Nephron (organoid): Measurements from ENCODE around the gene GPBP1.
"Not testable (repeated sequence)": the region's sequence is repeated elsewhere in the genome, so short reads cannot be mapped to it uniquely, and the experiment has no call there.

Experiments
- H3K27ac Mint-ChIP-seq, 3 experiments: 2 replicates each; pipeline ENCODE4 v1.8.0; 2020; ENCODE audit warnings: mixed read lengths in 3 of 3, mild to moderate bottlenecking in 2 of 3, moderate library complexity in 1 of 3
- H3K27me3 Mint-ChIP-seq: 2 replicates; pipeline ENCODE4 v1.8.0; 2021; ENCODE audit warnings: low read depth, mild to moderate bottlenecking, moderate library complexity, mixed read lengths
- H3K36me3 Mint-ChIP-seq: 2 replicates; pipeline ENCODE4 v1.8.0; 2020; ENCODE audit warnings: low read depth, mixed read lengths
- H3K4me1 Mint-ChIP-seq: 2 replicates; pipeline ENCODE4 v1.8.0; 2020; ENCODE audit warnings: mixed read lengths
- H3K4me3 Mint-ChIP-seq, 3 experiments: 2 replicates each; pipeline ENCODE4 v1.8.0; 2020; ENCODE audit warnings: mild to moderate bottlenecking in 3 of 3, mixed read lengths in 3 of 3, moderate library complexity in 2 of 3
- H3K9me3 Mint-ChIP-seq: 2 replicates; pipeline ENCODE4 v1.8.0; 2020; ENCODE audit warnings: mixed read lengths
- TF ChIP-seq, protein P1 (sequence below), 3 experiments: fragments of 200-600 bp; sonication (generic); IDR thresholded peaks; one replicate each; pipeline ENCODE4 v1.5.0; 2021; ENCODE audit warnings: antibody characterized with exemption in 3 of 3; ENCODE audit not compliant: unreplicated experiment in 3 of 3

The GPBP1 gene

DNA sequence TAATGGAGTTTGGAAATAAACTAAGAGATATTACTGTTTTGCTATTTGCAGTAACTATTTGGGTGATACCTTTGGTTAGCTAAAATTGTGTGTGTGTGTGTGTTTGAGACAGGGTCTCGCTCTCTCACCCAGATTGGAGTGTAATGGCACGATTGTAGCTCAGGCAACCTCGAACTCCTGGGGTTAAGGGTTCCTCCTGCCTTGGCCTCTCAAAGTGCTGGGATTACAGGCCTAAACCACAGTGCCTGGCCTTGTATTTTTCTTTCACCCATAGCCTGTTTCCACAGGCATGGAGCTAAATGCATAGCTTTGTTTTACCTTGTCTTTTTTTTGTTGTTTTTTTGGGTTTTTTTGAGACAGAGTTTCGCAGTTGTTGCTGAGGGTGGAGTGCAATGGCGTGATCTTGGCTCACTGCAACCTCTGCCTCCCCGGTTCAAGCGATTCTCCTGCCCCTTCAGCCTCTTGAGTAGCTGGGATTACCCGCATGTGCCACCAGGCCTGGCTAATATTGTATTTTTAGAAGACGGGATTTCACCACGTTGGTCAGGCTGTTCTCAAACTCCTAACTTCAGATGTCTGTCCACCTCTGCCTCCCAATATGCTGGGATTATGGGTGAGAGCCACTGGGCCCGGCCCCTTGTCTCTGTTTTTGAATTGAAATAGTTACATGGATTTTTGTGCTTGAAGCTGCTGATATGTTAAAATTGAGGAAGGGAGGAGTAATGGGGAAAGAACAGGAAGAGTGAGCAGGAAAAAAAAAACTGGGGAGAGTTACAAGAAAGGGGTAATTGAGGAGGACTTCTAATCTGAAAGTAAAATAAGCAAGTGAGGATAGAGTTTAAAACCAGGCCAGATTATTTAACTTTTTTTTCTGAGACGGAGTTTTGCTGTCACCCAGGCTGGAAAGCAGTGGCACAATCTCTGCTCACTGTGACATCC is 5.7 kb downstream of the GPBP1 start:
- H3K27me3 Mint-ChIP-seq: no peaks in the 10 kb centered on the region
- peaks cover 43% of the 10 kb centered on the region for H3K4me1 Mint-ChIP-seq
- H3K36me3 Mint-ChIP-seq: peaks cover 65% of the 10 kb centered on the region
- no peaks in the 10 kb centered on the region for H3K9me3 Mint-ChIP-seq
- peak overlapping the region; percentile 5 to 21 (median 18) for H3K27ac Mint-ChIP-seq
- peak overlapping the region; percentile 72 to 79 (median 79) for H3K4me3 Mint-ChIP-seq
- TF ChIP-seq, protein P1, sequence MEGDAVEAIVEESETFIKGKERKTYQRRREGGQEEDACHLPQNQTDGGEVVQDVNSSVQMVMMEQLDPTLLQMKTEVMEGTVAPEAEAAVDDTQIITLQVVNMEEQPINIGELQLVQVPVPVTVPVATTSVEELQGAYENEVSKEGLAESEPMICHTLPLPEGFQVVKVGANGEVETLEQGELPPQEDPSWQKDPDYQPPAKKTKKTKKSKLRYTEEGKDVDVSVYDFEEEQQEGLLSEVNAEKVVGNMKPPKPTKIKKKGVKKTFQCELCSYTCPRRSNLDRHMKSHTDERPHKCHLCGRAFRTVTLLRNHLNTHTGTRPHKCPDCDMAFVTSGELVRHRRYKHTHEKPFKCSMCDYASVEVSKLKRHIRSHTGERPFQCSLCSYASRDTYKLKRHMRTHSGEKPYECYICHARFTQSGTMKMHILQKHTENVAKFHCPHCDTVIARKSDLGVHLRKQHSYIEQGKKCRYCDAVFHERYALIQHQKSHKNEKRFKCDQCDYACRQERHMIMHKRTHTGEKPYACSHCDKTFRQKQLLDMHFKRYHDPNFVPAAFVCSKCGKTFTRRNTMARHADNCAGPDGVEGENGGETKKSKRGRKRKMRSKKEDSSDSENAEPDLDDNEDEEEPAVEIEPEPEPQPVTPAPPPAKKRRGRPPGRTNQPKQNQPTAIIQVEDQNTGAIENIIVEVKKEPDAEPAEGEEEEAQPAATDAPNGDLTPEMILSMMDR (IDR thresholded peaks at IDR 0.05; ENCODE audit: unreplicated experiment in 3 of 3): no peak

DNA sequence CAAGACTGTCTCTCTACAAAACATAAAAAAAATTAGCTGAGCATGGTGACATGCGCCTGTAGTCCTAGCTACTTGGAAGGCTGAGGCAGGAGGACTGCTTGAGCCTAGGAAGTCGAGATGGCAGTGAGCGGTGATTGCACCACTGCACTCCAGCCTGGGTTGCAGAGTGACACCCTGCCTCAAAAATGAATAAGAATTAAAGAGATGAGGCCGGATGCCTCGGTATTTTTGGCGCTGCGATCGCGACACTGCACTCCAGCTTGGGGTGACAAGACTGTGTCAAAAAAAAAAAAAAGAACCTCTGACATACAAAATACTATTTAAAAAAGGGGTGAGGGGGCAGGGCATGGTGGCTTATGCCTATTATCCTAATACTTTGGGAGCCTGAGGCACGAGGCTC is 7.3 kb downstream of the GPBP1 start:
- no peak overlapping the region for H3K4me3 Mint-ChIP-seq
- H3K4me1 Mint-ChIP-seq: peaks cover 40% of the 10 kb centered on the region
- H3K36me3 Mint-ChIP-seq: peaks cover 71% of the 10 kb centered on the region
- no peaks in the 10 kb centered on the region for H3K9me3 Mint-ChIP-seq
- no peaks in the 10 kb centered on the region for H3K27me3 Mint-ChIP-seq
- H3K27ac Mint-ChIP-seq: no peak overlapping the region
- TF ChIP-seq, protein P1 (IDR thresholded peaks at IDR 0.05; ENCODE audit: unreplicated experiment in 3 of 3): no peak

DNA sequence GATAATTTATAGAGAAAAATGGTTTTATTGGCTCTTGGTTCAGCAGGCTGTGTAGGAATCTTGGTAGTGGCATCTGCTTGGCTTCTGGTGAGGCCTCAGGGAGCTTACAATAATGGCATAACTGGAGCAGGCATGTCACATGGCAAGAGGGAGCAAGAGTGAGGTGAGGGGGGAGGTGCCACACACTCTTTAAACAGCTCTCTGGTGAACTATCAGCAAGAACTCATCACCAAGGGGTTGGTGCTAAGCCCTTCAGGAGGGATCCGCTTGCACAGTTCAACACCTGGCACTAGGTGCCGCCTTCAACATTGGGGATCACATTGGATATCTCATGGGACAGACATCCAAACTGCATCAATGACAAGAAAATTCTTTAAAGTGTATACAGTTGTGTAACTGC is 10.5 kb downstream of the GPBP1 start:
- Mint-ChIP-seq H3K9me3 (no peaks in the 10 kb centered on the region), H3K4me3 (no peak overlapping the region)

DNA sequence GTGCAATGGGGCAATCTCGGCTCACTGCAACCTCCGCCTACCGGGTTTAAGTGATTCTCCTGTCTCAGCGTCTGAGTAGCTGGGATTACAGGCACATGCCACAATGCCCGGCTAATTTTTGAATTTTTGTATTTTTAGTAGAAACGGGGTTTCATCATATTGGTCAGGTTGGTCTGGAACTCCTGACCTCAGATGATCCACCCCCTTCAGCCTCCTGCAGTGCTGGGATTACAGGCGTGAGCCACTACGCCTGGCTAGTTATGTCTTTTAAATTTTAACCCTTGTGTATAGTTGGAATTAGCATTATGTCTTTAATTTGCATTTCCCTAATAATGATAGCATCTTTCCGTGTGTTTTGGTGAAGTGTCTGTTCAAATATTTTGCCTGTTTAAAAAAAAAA is 11.5 kb downstream of the GPBP1 start:
- Mint-ChIP-seq H3K27me3 (no peaks in the 10 kb centered on the region), H3K27ac (peak overlapping the region in 1 of 3 experiments; percentile 49), H3K4me1 (peaks cover 33% of the 10 kb centered on the region), H3K4me3 (no peak overlapping the region), H3K36me3 (peaks cover 53% of the 10 kb centered on the region), H3K9me3 (no peaks in the 10 kb centered on the region)
- TF ChIP-seq, protein P1 (IDR thresholded peaks at IDR 0.05; ENCODE audit: unreplicated experiment in 3 of 3): no peak

More for the DNA sequence above, 10.5 kb downstream of the GPBP1 start:
- TF ChIP-seq, protein P1 (IDR thresholded peaks at IDR 0.05; ENCODE audit: unreplicated experiment in 3 of 3): no peak
- H3K27me3 Mint-ChIP-seq: no peaks in the 10 kb centered on the region
- H3K36me3 Mint-ChIP-seq: peaks cover 61% of the 10 kb centered on the region
- no peak overlapping the region for H3K27ac Mint-ChIP-seq
- peaks cover 33% of the 10 kb centered on the region for H3K4me1 Mint-ChIP-seq

DNA sequence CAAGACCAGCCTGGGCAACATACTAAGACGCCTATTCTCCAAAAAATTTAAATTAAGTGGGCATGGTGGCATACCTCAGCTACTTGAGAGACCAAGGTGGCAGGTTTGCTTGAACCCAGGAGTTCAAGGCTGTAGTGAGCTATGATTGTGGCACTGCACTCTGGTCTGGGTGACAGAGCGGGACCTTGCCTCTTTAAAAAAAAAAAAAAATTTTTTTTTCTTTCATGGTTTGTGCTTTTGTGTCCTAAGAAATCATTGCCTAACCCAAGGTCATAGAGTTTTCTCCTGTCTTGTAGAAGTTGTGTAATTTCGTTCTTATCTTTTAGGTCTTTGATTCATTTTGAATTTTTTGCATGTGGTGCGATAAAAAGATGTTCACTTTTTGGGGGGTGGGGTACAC is 12.3 kb downstream of the GPBP1 start:
- H3K4me3 Mint-ChIP-seq: no peak overlapping the region
- H3K36me3 Mint-ChIP-seq: peaks cover 45% of the 10 kb centered on the region
- no peaks in the 10 kb centered on the region for H3K27me3 Mint-ChIP-seq
- no peaks in the 10 kb centered on the region for H3K9me3 Mint-ChIP-seq
- TF ChIP-seq, protein P1 (IDR thresholded peaks at IDR 0.05; ENCODE audit: unreplicated experiment in 3 of 3): no peak
- H3K27ac Mint-ChIP-seq: peak overlapping the region in 2 of 3 experiments; percentile 47 to 59
- H3K4me1 Mint-ChIP-seq: peaks cover 33% of the 10 kb centered on the region

DNA sequence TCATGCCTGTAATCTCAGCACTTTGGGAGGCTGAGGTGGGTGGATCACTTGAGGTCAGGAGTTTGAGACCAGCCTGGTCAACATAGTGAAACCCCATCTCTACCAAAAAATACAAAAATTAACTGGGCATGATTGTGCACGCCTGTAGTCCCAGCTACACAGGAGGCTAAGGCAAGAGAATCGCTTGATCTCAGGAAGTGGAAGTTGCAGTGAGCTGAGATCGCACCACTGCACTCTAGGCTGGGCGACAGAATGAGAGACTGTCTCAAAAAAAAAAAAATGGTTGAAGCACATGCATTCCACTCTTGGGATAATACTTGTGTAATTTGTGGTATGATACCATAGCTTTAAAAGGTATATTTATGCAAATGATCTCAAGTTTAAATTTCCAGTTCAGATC is 14.1 kb downstream of the GPBP1 start:
- H3K9me3 Mint-ChIP-seq, H3K4me3 Mint-ChIP-seq, H3K27me3 Mint-ChIP-seq: not testable (repeated sequence)
- Mint-ChIP-seq H3K4me1 (peaks cover 33% of the 10 kb centered on the region), H3K27ac (peak overlapping the region in 1 of 3 experiments; percentile 43), H3K36me3 (peaks cover 47% of the 10 kb centered on the region)
